Stimulated activated CD8-positive, alpha-beta memory T cell treated with anti-CD3 and anti-CD28 coated beads, Interleukin-7, amount 100 ng/mL, for 48 hours (primary cell): ENCODE results near the gene ATAD3C.
A peak's percentile ranks its signal among the peaks of the same experiment; 100 is the strongest.

ENCODE experiments used
- DNase-seq, 2 donors: peaks; one replicate each; pipeline ENCODE4 v3.0.0-alpha.2; 2020; ENCODE audit warnings: low read depth in 1 of 2; ENCODE audit errors: extremely low read depth in 1 of 2

ATAD3C gene

GRCh38 chr1:1430114-1430982 is 19.1 kb upstream of the ATAD3C start:
- DNase-seq = no peak

GRCh38 chr1:1430992-1431844 is 18.3 kb upstream of the ATAD3C start:
- DNase-seq = no peak

- DNase-seq = no peak
These were observed 17.6 kb upstream of the ATAD3C start for GRCh38 chr1:1431845-1432273.

GRCh38 chr1:1432274-1432950 is 17.1 kb upstream of the ATAD3C start:
- DNase-seq = no peak

GRCh38 chr1:1432951-1433803 is 16.3 kb upstream of the ATAD3C start:
- no peak for DNase-seq

GRCh38 chr1:1433804-1434130 is 15.7 kb upstream of the ATAD3C start:
- DNase-seq = peak; percentile 45 to 70

- no peak for DNase-seq
These were observed 15.2 kb upstream of the ATAD3C start for GRCh38 chr1:1434131-1434823.

- no peak for DNase-seq
These were observed 14.7 kb upstream of the ATAD3C start for GRCh38 chr1:1434824-1435105.

GRCh38 chr1:1435106-1435903 is 14.2 kb upstream of the ATAD3C start, which contains the start of gene VWA1:
Gene VWA1 (plus strand): TSS chr1:1435690. CDS start chr1:1435749, 59 bp downstream.
- peak; percentile 50 to 52 for DNase-seq

GRCh38 chr1:1435911-1436629 is 13.4 kb upstream of the ATAD3C start:
- no peak for DNase-seq

- no peak for DNase-seq
These were observed 12.9 kb upstream of the ATAD3C start for GRCh38 chr1:1436630-1437032.

GRCh38 chr1:1437033-1437903 is 12.2 kb upstream of the ATAD3C start:
- no peak for DNase-seq

GRCh38 chr1:1437904-1438376 is 11.5 kb upstream of the ATAD3C start:
- DNase-seq = no peak

GRCh38 chr1:1438531-1439381 is 10.7 kb upstream of the ATAD3C start:
- DNase-seq = no peak

- no peak for DNase-seq
These were observed 9.8 kb upstream of the ATAD3C start for GRCh38 chr1:1439546-1440261.
